HG02981 (cell line): ENCODE data around the gene EME2.
A peak's percentile ranks its signal among the peaks of the same experiment; 100 is the strongest.

Source experiments
- ATAC-seq: cut with Tn5 transposase; IDR thresholded peaks from one replicate; pipeline ENCODE4 v1.9.1; 2021; ENCODE audit warnings: mild to moderate bottlenecking, moderate library complexity; ENCODE audit not compliant: unreplicated experiment

The EME2 gene

GRCh38 chr16:1777375-1778199, 5.0 kb downstream of the EME2 start:
- ATAC-seq = no peak

- ATAC-seq = no peak
These were observed 5.9 kb downstream of the EME2 start for GRCh38 chr16:1778200-1779179.

GRCh38 chr16:1779234-1779701, 6.7 kb downstream of the EME2 start:
- no peak for ATAC-seq

GRCh38 chr16:1779741-1780676, 7.4 kb downstream of the EME2 start:
- ATAC-seq = no peak

- ATAC-seq = no peak
These were observed 8.1 kb downstream of the EME2 start for GRCh38 chr16:1780677-1781072.

GRCh38 chr16:1781254-1781653, 8.6 kb downstream of the EME2 start:
- no peak for ATAC-seq

- ATAC-seq = peak; percentile 5
These were observed 9.3 kb downstream of the EME2 start for GRCh38 chr16:1781758-1782407.

GRCh38 chr16:1782408-1783264, 10.0 kb downstream of the EME2 start, which contains the start of the genes NUBP2 and SPSB3:
Gene NUBP2 (plus strand): TSS chr16:1782960. CDS start chr16:1783021, 61 bp downstream.
Gene SPSB3 (minus strand): TSS chr16:1782571. CDS start chr16:1781483, 1,088 bp downstream.
- peak; percentile 83 for ATAC-seq

GRCh38 chr16:1784977-1785845, 12.6 kb downstream of the EME2 start:
- ATAC-seq = no peak

GRCh38 chr16:1785846-1786170, 13.2 kb downstream of the EME2 start:
- ATAC-seq = no peak

GRCh38 chr16:1786242-1787055, 13.8 kb downstream of the EME2 start:
- ATAC-seq = no peak

- no peak for ATAC-seq
These were observed 14.4 kb downstream of the EME2 start for GRCh38 chr16:1787056-1787321.

DNA sequence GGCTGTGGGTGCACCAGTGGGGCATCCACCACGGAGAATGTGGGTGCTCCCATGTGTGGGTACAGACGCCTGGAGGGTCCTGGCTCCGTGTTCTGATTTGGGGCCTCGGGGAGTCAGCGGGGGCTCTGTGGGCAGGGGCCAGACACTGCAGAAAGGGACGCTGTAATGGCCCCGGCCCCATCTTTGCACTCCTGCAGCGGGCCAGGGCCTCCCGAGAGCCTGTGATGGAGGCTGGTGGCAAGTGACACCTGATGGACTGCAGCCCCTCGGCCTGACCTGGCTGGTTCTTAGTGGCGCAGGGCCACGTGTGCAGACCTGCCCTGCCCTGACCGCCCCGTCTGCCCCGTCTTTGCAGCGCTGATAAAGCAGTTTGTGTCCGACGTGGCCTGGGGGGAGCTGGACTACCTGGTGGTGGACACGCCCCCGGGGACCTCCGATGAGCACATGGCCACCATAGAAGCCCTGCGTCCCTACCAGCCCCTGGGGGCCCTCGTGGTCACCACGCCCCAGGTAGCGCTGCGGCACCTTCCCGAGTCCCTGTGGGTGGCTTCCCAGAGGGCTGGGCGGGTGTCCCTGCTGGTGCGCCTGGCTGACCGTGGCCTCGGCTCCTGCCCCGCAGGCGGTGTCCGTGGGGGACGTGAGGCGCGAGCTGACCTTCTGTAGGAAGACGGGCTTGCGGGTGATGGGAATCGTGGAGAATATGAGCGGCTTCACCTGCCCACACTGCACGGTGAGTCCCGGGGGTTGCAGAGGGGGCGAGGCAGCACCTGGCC, 14.9 kb downstream of the EME2 start:
- ATAC-seq = no peak

DNA sequence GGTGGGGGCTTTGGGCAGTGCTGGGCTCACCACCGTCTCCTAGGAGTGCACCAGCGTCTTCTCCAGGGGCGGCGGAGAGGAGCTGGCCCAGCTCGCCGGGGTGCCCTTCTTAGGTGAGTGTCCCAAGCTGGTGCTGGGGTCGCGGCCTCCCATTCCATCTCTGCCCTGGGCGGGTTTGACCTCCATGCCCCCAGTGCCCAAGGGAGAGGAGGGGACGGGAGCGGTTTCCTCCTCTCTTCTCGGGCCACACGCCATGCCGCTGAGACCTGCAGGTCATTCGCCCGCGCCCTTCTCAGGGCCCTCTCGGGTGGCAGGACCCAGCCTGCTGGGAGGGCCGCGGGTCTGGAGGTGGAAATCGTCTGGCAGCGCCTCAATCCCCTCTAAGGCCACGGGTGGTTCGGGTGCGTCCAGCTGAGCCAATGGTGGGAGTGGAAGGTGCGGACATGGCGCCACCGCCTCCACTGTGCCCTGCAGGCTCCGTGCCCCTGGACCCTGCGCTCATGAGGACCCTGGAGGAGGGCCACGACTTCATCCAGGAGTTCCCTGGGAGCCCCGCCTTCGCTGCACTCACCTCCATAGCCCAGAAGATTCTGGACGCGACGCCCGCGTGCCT, 15.6 kb downstream of the EME2 start:
- ATAC-seq = no peak

GRCh38 chr16:1788708-1789100, 16.1 kb downstream of the EME2 start:
- ATAC-seq = no peak

- no peak for ATAC-seq
These were observed 17.0 kb downstream of the EME2 start for GRCh38 chr16:1789643-1790045.
